GM11168 (cell line): ENCODE measurements around the gene COMMD9.
"Not testable (repeated sequence)": the region's sequence is repeated elsewhere in the genome, so short reads cannot be mapped to it uniquely, and the experiment has no call there.

Experiments
- in situ Hi-C: fragments of 300-500 bp; cut with MboI; formaldehyde crosslinking; loops from one replicate; pipeline ENCODE4 v1.12.0; 2022; ENCODE audit warnings: low sequenced_read_pairs; ENCODE audit not compliant: unreplicated experiment

COMMD9 gene

DNA sequence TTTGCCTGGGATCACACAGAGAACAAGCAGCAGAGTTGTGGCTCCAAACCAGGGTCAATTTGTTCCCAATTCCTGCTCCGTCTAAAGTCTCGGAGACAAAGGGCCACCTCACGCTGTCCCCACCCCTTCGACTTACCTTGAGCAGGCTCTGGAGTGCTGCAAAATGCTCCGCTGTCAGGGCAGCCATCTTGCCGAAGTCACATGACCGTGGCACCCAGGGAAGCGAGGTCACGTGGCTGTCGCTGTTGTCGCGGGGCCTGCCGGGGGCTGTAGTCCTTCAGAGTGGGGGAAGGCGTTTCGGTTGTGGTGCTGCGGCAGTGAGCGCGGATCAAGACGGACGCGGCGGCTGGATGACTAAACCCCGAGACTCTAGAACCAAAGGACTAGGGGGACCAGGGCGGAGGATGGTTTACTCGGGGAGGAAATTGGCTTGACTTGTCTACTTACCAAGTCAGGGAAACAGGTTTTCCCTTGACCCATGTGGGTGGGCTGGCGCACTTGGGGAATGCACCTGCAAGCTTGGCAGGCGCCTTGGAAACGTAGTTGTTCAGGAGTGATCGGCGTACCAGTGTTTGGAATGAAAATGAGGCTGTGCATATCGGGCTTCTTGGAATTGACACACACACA, at the start of gene COMMD9:
COMMD9 (minus strand) TSS at position 199 of the 627 bp plus-strand sequence; CDS start at position 187, 12 bp downstream.
- in situ Hi-C loops: no loop called here

GRCh38 chr11:36333897-36334296, 44.7 kb upstream of the COMMD9 start:
- in situ Hi-C loops: no loop called here

- in situ Hi-C loops: no loop called here
Observed at GRCh38 chr11:36333468-36333867, 44.2 kb upstream of the COMMD9 start.

DNA sequence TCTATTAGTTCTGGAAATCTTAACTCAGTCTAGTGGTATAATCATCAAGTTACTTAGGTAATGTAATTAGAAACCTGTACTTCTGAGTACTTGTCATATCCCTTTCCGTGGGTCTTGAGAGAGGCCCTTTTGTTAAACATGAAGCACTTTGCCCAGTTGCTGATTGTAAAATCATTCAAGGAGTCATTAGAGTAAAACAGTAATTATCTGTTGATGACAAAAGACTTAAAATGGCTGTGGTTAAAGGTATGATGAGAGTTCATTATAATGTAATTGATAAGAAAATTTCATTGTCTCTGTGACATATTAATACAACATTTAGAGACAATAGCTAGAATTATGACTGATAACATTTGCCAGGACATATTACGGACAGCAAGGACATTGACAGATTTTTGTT, 41.2 kb upstream of the COMMD9 start:
- in situ Hi-C loops: no loop called here

GRCh38 chr11:36328966-36329673, 39.9 kb upstream of the COMMD9 start:
- in situ Hi-C loops: no loop called here

DNA sequence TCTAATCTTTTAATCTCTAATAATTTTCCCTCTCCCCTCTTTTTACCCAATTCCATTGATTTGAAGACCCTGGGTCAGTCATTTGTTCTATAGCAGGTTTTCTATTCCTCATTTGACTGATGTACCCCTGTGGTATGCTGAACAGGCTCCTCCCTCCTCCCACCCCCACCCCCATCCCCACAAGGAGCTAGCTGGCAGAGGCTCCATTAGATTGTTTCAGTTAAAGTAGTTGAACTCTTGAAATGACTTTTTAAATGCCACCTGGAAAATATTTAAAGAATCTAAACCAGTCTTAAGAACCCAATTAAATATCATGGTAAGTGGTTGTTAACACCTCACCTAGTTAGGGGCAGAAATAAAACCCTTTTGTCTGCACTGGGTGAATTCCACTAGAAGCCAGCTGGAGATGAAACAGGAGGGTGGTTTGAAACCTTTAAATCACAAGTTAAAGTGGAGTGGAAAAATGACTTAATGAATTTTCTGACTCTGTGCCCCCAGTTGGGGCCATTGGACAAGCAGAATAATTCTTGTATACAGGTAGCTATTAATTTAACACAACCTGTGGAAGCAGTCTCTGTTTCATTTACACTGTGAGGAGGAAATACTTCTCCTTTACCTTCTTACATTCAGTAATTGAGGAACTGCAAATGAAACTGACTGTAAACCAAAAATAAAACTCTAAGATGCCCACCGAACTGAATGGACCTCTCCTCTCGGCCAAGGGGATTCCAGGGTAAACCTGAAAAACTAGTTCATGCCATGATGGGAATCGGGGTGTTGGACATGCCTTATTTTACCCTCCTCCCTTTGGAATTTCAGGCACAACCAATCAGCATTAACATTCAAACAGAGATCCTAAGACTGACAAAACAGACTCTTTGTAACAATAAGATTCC, 37.5 kb upstream of the COMMD9 start:
- in situ Hi-C loops: no loop called here

GRCh38 chr11:36325403-36325802, 36.2 kb upstream of the COMMD9 start:
- in situ Hi-C loops: not testable (repeated sequence)

DNA sequence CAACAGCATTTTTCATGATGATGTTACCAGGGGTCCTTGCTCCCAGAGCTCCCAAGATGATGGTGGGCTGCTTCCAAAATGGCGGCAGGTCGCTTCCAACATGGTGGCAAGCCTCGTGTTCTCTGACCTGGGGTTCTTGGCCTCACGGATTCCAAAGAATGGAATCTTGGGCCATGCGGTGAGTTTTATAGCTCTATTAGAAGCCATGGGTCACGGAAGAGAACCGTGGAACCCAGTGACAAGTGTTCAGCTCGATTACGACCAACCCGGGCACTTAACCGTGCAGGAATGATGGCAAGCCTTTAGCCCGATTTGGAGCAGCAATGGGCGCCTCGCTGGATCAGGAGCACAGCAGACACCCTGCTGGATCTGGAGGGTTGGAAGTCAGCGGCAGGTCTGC, 35.7 kb upstream of the COMMD9 start:
- in situ Hi-C loops: not testable (repeated sequence)

DNA sequence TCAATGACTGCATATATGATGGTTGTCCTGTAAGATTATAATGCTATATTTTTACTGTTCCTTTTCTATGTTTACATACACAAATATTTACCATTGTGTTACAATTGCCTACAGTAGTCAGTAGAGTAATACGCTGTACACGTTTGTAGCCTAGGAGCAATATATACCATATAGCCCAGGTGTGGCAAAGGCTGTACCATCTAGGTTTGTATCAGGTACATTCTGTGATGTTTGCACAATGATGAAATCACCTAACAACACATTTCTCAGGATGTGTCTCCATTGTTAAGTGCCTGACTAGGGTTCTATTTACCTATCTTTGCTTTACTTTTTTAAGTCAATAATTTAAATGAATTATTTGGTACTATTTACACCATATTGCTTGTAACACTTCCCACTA, 28.8 kb upstream of the COMMD9 start:
- in situ Hi-C loops: no loop called here

- in situ Hi-C loops: no loop called here
Observed at GRCh38 chr11:36316049-36316448, 26.8 kb upstream of the COMMD9 start.

GRCh38 chr11:36314434-36314767, 25.2 kb upstream of the COMMD9 start:
- in situ Hi-C loops: no loop called here

DNA sequence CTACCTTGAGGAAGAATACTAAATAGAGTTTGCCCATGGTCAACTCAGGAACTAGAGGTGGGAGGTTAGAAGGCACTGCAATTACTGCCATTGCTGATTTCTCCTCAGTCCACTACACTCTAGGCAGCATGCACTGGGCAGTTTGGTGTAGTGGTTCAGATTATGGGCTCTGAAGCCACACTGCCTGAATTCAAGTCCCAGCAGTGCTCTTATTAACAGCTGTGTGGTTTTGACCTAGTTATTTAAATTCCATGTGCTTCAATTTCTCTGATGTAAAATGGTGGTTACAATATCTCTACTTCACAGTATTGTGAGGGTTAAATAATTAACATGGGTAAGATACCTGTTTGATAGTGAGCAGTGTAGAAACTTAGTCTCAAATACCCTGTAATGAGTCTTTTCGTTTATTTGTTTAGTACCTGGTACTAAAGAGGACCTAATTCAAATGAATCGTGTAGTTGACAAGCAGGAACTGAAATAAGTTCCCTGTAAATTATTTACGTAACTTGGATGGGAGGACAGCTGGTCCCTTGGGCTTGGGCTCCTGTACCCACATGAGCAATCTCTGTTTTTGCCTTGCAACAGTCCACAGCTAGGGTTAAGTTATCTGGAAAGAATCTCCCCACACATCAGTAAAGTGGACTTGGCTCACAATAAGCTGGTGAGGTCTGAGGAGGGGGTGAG, 24.7 kb upstream of the COMMD9 start:
- in situ Hi-C loops: no loop called here

DNA sequence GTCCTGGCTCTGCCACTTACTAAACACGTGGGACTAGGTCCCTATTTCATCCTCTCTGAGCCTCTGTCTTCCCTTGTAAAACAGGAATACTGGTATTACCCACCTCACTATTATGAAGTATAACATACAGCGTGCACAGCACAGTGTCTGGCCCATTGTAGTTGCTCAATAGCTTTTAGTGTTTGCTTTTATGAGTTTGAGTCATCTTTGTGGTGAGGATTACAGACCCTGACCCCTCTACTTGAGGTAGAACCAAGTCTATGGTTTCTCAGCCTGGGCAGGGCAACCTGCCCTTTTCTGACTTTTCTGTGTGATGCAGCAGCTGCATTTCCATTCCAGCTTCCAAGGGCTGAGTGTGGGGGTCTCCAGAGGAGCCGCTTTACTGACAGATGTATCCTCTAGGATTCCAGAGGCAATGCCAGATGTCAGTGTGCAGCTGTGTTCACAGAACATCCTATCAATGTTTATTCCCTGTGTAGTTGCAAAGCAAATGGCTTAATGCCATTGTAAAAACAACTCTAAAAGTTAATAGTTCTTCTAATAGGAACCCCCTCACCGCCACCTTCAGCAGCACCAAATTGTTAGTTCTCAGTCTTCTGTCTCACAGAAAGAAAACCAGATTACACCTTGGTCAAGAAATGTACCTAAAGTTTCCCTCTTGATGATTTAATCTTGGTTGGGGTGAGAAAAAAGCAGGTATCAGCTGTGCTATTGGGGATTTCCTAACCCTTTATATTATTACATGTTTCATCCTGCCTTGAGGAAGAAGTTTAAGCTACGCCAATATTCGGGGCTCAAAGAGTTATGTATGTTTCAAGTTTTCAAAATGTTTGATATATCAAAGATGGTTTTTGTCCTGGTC, 23.6 kb upstream of the COMMD9 start:
- in situ Hi-C loops: no loop called here

DNA sequence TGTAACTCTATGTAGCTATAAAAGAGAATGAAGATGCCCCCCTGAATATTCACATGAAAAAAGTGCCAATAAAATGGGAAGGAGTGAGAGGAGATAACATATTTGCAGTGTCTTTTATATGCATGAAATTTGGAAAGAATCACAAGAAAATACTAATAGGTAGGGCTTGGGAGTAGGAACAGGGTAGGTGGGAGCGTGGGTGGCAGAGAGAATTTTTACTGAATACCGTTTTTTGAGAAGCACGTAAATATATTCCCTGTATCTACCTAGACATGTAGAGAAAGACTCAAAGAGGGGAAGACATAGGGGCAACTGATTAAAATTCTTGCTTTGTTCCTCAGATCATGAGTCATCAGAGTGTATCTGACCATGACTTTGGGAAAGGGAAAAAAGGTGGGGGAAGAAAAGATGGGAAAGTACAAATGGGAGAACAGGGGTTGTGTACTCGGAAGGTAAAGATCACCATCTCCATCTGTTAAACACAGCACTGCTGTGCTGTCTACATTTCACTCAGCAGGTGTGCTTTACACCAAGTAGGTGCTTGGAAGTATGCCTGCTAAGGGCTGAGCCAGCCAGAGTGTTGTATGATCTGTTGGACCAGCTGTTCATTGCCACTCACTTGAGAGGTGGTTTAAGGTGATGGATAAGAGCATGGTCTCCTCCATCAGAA, 22.8 kb upstream of the COMMD9 start:
- in situ Hi-C loops: no loop called here

GRCh38 chr11:36309779-36310178, 20.6 kb upstream of the COMMD9 start:
- in situ Hi-C loops: no loop called here

GRCh38 chr11:36308577-36308976, 19.4 kb upstream of the COMMD9 start:
- in situ Hi-C loops: no loop called here

DNA sequence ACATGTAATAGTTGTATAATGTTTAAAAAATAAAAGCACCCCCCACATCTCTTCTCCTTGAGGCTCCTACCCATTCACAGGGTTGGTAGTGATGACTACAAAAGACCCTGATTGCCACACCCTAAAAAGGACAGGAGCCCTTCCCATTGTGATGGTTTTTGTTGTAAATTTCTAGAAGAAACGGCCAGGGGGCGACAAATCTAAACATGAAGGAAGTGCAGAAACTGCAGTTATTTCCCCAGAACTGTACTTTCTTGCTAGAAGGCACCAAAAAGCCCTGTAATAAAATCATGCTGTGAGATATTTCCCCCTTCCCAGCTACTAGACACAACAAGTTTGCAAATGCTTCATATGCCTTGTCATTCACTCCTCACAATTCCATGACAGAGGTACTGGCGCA, 17.7 kb upstream of the COMMD9 start:
- in situ Hi-C loops: no loop called here

DNA sequence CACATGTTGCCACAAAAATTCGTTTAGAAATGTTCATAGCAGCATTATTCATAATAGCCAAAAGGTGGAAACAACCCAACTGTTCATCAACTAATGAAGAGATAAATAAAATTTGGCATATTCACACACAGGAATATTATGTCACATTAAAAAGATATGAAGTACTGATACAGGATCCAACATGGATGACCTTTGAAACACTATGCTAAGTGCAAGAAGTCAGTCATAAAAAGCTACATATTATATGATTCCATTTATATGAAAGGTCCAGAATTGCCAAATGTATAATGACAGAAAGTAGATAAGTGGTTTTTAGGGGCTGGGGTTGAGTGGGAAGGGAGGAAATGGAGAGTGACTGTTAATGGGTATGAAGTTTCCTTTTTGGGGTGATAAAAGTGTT, 15.8 kb upstream of the COMMD9 start:
- in situ Hi-C loops: no loop called here

DNA sequence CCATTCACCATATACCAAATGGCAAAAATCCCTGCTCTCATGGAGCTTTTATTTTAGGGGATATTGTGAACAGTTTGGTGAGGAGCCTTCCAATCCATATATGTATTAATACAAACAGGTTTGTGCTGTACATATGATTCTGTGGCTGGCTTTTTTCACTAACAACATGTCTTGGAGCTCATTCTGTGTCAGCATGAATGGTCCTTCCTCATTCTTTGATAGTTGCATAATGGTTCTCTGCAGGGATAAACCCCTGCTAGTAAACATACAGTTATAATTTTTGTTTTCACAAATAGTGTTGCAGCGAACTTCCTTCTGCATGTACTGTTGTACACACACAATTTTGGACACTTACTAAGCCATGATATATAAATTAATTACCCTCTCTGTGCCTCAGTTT, 15.1 kb upstream of the COMMD9 start:
- in situ Hi-C loops: loop anchor here (5.0 kb wide), 1 partner anchor 188 kb away; no protein-coding TSS in a partner anchor
